Tibial artery (tissue), 4 donors: Measurements from ENCODE around the gene ARAP2.

ENCODE experiments used
- DNase-seq, 2 donors: peaks; one replicate each; pipeline ENCODE4 v3.0.0-alpha.2; 2019
- H3K27ac ChIP-seq, 2 donors: fragments of 200-600 bp; sonication (generic) in 1 of 2; 1 replicate in 1 of 2; 2 replicates in 1 of 2; pipeline ENCODE4 v1.5.1; 2018 to 2019; ENCODE audit warnings: mild to moderate bottlenecking in 1 of 2
- H3K27me3 ChIP-seq, 2 donors: fragments of 200-600 bp; sonication (generic) in 1 of 2; one replicate each; pipeline versions ENCODE4 v1.5.1 to v1.6.0; 2016 to 2019
- H3K36me3 ChIP-seq, 3 donors: fragments of 200-600 bp; sonication (generic) in 2 of 3; one replicate each; pipeline ENCODE4 v1.5.1; 2016 to 2019; ENCODE audit warnings: mild to moderate bottlenecking in 2 of 3
- H3K4me1 ChIP-seq, 4 donors: fragments of 200-600 bp; sonication (generic) in 2 of 4; 1 replicate in 3 of 4; 2 replicates in 1 of 4; pipeline ENCODE4 v1.5.1; 2016 to 2019
- H3K4me3 ChIP-seq, 2 donors: fragments of 200-600 bp; sonication (generic) in 1 of 2; 1 replicate in 1 of 2; 2 replicates in 1 of 2; pipeline ENCODE4 v1.5.1; 2018 to 2019; ENCODE audit warnings: mild to moderate bottlenecking in 2 of 2
- H3K9me3 ChIP-seq, 3 donors: fragments of 200-600 bp; sonication (generic) in 1 of 3; one replicate each; pipeline ENCODE4 v1.5.1; 2016 to 2019
- intact Hi-C: fragments of 100-400 bp; cut with DNase I; formaldehyde crosslinking; loops from one replicate; pipeline ENCODE4 v1.15.0; 2023; ENCODE audit warnings: low total_unique reads
- TF ChIP-seq, protein P1 (sequence below), 2 experiments: fragments of 200-600 bp in 1 of 2; fragments of 450-650 bp in 1 of 2; IDR thresholded peaks; one replicate each; pipeline ENCODE4 v1.5.1; 2017 to 2019; ENCODE audit warnings: antibody characterized with exemption in 2 of 2, mild to moderate bottlenecking in 1 of 2, moderate library complexity in 1 of 2

ARAP2 gene, protein sequence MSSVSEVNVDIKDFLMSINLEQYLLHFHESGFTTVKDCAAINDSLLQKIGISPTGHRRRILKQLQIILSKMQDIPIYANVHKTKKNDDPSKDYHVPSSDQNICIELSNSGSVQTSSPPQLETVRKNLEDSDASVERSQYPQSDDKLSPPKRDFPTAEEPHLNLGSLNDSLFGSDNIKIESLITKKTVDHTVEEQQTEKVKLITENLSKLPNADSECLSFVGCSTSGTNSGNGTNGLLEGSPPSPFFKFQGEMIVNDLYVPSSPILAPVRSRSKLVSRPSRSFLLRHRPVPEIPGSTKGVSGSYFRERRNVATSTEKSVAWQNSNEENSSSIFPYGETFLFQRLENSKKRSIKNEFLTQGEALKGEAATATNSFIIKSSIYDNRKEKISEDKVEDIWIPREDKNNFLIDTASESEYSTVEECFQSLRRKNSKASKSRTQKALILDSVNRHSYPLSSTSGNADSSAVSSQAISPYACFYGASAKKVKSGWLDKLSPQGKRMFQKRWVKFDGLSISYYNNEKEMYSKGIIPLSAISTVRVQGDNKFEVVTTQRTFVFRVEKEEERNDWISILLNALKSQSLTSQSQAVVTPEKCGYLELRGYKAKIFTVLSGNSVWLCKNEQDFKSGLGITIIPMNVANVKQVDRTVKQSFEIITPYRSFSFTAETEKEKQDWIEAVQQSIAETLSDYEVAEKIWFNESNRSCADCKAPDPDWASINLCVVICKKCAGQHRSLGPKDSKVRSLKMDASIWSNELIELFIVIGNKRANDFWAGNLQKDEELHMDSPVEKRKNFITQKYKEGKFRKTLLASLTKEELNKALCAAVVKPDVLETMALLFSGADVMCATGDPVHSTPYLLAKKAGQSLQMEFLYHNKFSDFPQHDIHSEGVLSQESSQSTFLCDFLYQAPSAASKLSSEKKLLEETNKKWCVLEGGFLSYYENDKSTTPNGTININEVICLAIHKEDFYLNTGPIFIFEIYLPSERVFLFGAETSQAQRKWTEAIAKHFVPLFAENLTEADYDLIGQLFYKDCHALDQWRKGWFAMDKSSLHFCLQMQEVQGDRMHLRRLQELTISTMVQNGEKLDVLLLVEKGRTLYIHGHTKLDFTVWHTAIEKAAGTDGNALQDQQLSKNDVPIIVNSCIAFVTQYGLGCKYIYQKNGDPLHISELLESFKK (N-terminal part only)

DNA sequence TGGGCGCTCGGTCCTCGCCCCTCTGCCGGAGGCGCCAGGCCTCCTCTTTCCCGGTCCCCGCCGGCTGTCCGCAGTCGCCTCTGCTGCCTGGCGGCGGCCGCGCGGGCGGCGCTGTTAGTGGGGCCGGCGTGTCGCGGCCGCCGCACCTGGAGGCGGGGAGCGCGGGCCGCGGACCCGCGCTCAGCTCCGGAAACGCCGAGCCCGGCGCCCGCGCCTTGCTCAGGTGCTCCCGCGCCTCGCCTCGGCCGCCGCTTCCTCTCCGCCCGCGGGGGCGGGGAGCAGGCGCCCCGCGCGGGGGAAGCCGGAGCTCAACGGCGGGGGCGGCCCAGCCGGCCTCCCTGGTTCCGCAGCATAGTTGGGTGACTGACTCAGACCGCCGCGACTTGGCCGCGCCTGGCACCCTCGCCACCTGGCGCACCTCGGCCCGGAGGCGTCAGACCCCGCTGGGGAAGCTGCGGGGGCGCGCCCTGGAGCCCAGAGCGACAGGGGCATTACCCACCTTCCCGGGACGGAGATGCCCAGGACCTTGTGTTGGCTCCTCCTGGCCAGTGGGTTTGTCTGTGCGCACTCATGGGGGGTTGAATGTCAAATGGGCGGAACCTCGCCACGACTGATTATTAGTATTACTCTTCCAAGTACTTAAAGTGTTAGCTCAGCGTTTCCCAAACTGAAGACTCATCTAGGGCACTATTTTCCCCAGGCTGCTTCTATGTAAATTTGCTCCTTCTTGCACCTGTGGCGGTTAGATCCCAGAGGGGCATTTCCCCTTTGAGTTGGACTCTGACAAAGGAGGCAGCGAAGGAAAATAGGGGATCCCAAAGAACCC is at the start of gene ARAP2:
ARAP2 (minus strand) TSS at position 258 of the 826 bp plus-strand sequence. CDS start 15,028 bp downstream, outside the sequence.
- no peaks in the 10 kb centered on the region for H3K36me3 ChIP-seq
- H3K27ac ChIP-seq = peak within 1 kb of the TSS in 1 of 2 donors; percentile 41
- H3K4me1 ChIP-seq = peaks cover 0 to 7% (median 4%) of the 10 kb centered on the region in 4 donors
- TF ChIP-seq, protein P1, sequence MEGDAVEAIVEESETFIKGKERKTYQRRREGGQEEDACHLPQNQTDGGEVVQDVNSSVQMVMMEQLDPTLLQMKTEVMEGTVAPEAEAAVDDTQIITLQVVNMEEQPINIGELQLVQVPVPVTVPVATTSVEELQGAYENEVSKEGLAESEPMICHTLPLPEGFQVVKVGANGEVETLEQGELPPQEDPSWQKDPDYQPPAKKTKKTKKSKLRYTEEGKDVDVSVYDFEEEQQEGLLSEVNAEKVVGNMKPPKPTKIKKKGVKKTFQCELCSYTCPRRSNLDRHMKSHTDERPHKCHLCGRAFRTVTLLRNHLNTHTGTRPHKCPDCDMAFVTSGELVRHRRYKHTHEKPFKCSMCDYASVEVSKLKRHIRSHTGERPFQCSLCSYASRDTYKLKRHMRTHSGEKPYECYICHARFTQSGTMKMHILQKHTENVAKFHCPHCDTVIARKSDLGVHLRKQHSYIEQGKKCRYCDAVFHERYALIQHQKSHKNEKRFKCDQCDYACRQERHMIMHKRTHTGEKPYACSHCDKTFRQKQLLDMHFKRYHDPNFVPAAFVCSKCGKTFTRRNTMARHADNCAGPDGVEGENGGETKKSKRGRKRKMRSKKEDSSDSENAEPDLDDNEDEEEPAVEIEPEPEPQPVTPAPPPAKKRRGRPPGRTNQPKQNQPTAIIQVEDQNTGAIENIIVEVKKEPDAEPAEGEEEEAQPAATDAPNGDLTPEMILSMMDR (IDR thresholded peaks at IDR 0.05) = no peak
- no peaks in the 10 kb centered on the region for H3K9me3 ChIP-seq
- intact Hi-C loops = no loop called here
- H3K4me3 ChIP-seq = peak within 1 kb of the TSS; percentile 50 to 61
- H3K27me3 ChIP-seq = peaks cover 0 to 12% of the 10 kb centered on the region in 2 donors
- DNase-seq = peak; percentile 23 to 63

- Histone ChIP-seq H3K27ac (no peak overlapping the region), H3K4me3 (no peak overlapping the region), H3K36me3 (no peaks in the 10 kb centered on the region), H3K4me1 (no peaks in the 10 kb centered on the region), H3K27me3 (no peaks in the 10 kb centered on the region), H3K9me3 (no peaks in the 10 kb centered on the region)
- TF ChIP-seq, protein P1 (IDR thresholded peaks at IDR 0.05) = no peak
- no peak for DNase-seq
- intact Hi-C loops = no loop called here
Measured at GRCh38 chr4:36292556-36293188, 48.4 kb upstream of the ARAP2 start.

GRCh38 chr4:36290641-36291040 is 46.3 kb upstream of the ARAP2 start:
- no peak for DNase-seq
- H3K9me3 ChIP-seq = no peaks in the 10 kb centered on the region
- H3K36me3 ChIP-seq = no peaks in the 10 kb centered on the region
- H3K4me1 ChIP-seq = no peaks in the 10 kb centered on the region
- no peak overlapping the region for H3K27ac ChIP-seq
- H3K27me3 ChIP-seq = no peaks in the 10 kb centered on the region
- no peak overlapping the region for H3K4me3 ChIP-seq
- TF ChIP-seq, protein P1 (IDR thresholded peaks at IDR 0.05) = no peak
- intact Hi-C loops = no loop called here

GRCh38 chr4:36288731-36289426 is 44.6 kb upstream of the ARAP2 start:
- no peak overlapping the region for H3K27ac ChIP-seq
- DNase-seq = no peak
- no peak overlapping the region for H3K4me3 ChIP-seq
- H3K36me3 ChIP-seq = no peaks in the 10 kb centered on the region
- no peaks in the 10 kb centered on the region for H3K27me3 ChIP-seq
- intact Hi-C loops = no loop called here
- no peaks in the 10 kb centered on the region for H3K4me1 ChIP-seq
- no peaks in the 10 kb centered on the region for H3K9me3 ChIP-seq
- TF ChIP-seq, protein P1 (IDR thresholded peaks at IDR 0.05) = no peak
